K562 (cell line): ENCODE results near the gene TMEM208. TPM values are rescaled to one million over a fixed set of nuclear protein-coding genes. Genes with fewer than 3 reads are reported as not detected.

Source experiments
- BRF2 ChIP-seq: IDR thresholded peaks from 3 replicates; pipeline ENCODE4 v1.6.1; 2011; ENCODE audit warnings: borderline replicate concordance, mild to moderate bottlenecking; ENCODE audit not compliant: insufficient read length, insufficient read depth
- CBFA2T2 ChIP-seq: fragments of 450-650 bp; conservative IDR thresholded peaks from 2 replicates; pipeline ENCODE4 v1.6.1; 2017; ENCODE audit warnings: mild to moderate bottlenecking
- CHD1 ChIP-seq: fragments of 200-600 bp; sonication (generic); IDR thresholded peaks from one replicate; pipeline ENCODE4 v1.6.1; 2012; ENCODE audit warnings: mild to moderate bottlenecking, moderate library complexity, low read length, inconsistent platforms
- CREBBP ChIP-seq: IDR thresholded peaks from one replicate; pipeline ENCODE4 v1.6.1; 2012; ENCODE audit warnings: low read depth, mild to moderate bottlenecking, control low read depth, inconsistent platforms, low read length
- E2F3 ChIP-seq: fragments of 250-450 bp; sonication (Bioruptor Pico); IDR thresholded peaks from 2 replicates; pipeline ENCODE4 v1.4.0; 2020; ENCODE audit warnings: mild to moderate bottlenecking
- ELF1 ChIP-seq: fragments of 200-800 bp; sonication (Bioruptor generic); IDR thresholded peaks from 2 replicates; pipeline ENCODE4 v1.6.1; 2016; ENCODE audit warnings: missing genetic modification characterization, missing compliant biosample characterization
- FOXK1 ChIP-seq: sonication (generic); formaldehyde crosslinking; IDR thresholded peaks from 2 replicates; pipeline ENCODE4 v1.8.0; 2022; ENCODE audit warnings: missing genetic modification reagents, mild to moderate bottlenecking, borderline replicate concordance
- GMEB1 ChIP-seq: fragments of 250-450 bp; sonication (Bioruptor Pico); IDR thresholded peaks from 2 replicates; pipeline ENCODE4 v1.4.0; 2020; ENCODE audit warnings: mild to moderate bottlenecking
- GTF2B ChIP-seq: IDR thresholded peaks from 2 replicates; pipeline ENCODE4 v1.6.1; 2011; ENCODE audit not compliant: insufficient read length; ENCODE audit errors: extremely low read depth
- HNRNPK ChIP-seq: fragments of 200-400 bp; formaldehyde crosslinking; IDR thresholded peaks from one replicate; pipeline ENCODE4 v1.6.1; 2018; ENCODE audit warnings: mild to moderate bottlenecking, low read depth, low read length; ENCODE audit not compliant: poor library complexity, severe bottlenecking
- HSF4 ChIP-seq: fragments of 250-450 bp; sonication (Bioruptor Pico); IDR thresholded peaks from 2 replicates; pipeline ENCODE4 v2.1.2; 2022; ENCODE audit warnings: mild to moderate bottlenecking, moderate library complexity, borderline replicate concordance
- L3MBTL2 ChIP-seq: fragments of 450-650 bp; IDR thresholded peaks from 2 replicates; pipeline ENCODE4 v1.6.1; 2016; ENCODE audit warnings: mild to moderate bottlenecking, moderate library complexity
- MTA2 ChIP-seq: fragments of 450-650 bp; IDR thresholded peaks from 2 replicates; pipeline ENCODE4 v1.6.1; 2016; ENCODE audit warnings: low read depth
- NELFE ChIP-seq: IDR thresholded peaks from 2 replicates; pipeline ENCODE4 v1.6.1; 2011; ENCODE audit warnings: mild to moderate bottlenecking; ENCODE audit not compliant: insufficient read depth, insufficient read length
- NFE2 ChIP-seq: IDR thresholded peaks from 2 replicates; pipeline ENCODE4 v1.6.1; 2014; ENCODE audit warnings: antibody characterized with exemption, low read depth
- NR3C1 ChIP-seq: sonication (generic); formaldehyde crosslinking; IDR thresholded peaks from 2 replicates; pipeline ENCODE4 v1.8.1; 2022; ENCODE audit warnings: missing genetic modification reagents
- POLR3G ChIP-seq: IDR thresholded peaks from 2 replicates; pipeline ENCODE4 v1.6.1; 2011; ENCODE audit not compliant: insufficient read length, insufficient replicate concordance; ENCODE audit errors: extremely low read depth
- RB1 ChIP-seq: fragments of 450-650 bp; IDR thresholded peaks from 2 replicates; pipeline ENCODE4 v1.6.1; 2017; ENCODE audit warnings: low read depth, mild to moderate bottlenecking
- RBM15 ChIP-seq: fragments of 200-400 bp; formaldehyde crosslinking; IDR thresholded peaks from 2 replicates; pipeline ENCODE4 v1.6.1; 2018; ENCODE audit warnings: mild to moderate bottlenecking, low read length, moderate library complexity; ENCODE audit not compliant: insufficient read depth
- RBM25 ChIP-seq: fragments of 200-400 bp; formaldehyde crosslinking; IDR thresholded peaks from 2 replicates; pipeline ENCODE4 v1.6.1; 2018; ENCODE audit warnings: low read length, low read depth, moderate library complexity; ENCODE audit not compliant: severe bottlenecking
- RHOXF2B ChIP-seq: fragments of 250-450 bp; sonication (Bioruptor Pico); conservative IDR thresholded peaks from 2 replicates; pipeline ENCODE4 v1.5.1; 2021
- SAFB2 ChIP-seq: fragments of 200-400 bp; formaldehyde crosslinking; IDR thresholded peaks from 2 replicates; pipeline ENCODE4 v1.6.1; 2018; ENCODE audit warnings: borderline replicate concordance, low read length, low read depth, moderate library complexity; ENCODE audit not compliant: severe bottlenecking
- SAP30 ChIP-seq: fragments of 200-600 bp; sonication (generic); IDR thresholded peaks from 2 replicates; pipeline ENCODE4 v1.6.1; 2012; ENCODE audit warnings: borderline replicate concordance, low read depth, mild to moderate bottlenecking, moderate library complexity, low read length, control low read depth, inconsistent platforms; ENCODE audit not compliant: insufficient read depth, poor library complexity, severe bottlenecking
- SNIP1 ChIP-seq: fragments of 450-650 bp; IDR thresholded peaks from 2 replicates; pipeline ENCODE4 v1.7.1; 2017; ENCODE audit warnings: low read depth, mild to moderate bottlenecking
- ZC3H11A ChIP-seq: IDR thresholded peaks from 2 replicates; pipeline ENCODE4 v1.6.1; 2012; ENCODE audit warnings: low read depth, low read length, improper control_type of control experiment
- ZFPM2 ChIP-seq: fragments of 250-450 bp; sonication (Bioruptor Pico); IDR thresholded peaks from 2 replicates; pipeline ENCODE4 v1.5.1; 2022; ENCODE audit warnings: mild to moderate bottlenecking
- ZNF212 ChIP-seq: fragments of 450-650 bp; formaldehyde crosslinking; IDR thresholded peaks from 2 replicates; pipeline ENCODE4 v1.4.0; 2020; ENCODE audit warnings: mild to moderate bottlenecking
- ZNF551 ChIP-seq: fragments of 250-450 bp; sonication (Bioruptor Pico); IDR thresholded peaks from 2 replicates; pipeline ENCODE4 v1.5.0; 2021; ENCODE audit warnings: mild to moderate bottlenecking, moderate library complexity
- ZNF717 ChIP-seq: fragments of 250-450 bp; sonication (Bioruptor Pico); IDR thresholded peaks from 2 replicates; pipeline ENCODE4 v1.5.0; 2021
- polyA plus RNA-seq, 8 experiments: library from polyadenylated mRNA; depleted of rRNA in 4 of 8; stranded (reverse) in 5 of 8; unstranded in 3 of 8; fragments of >200 nt; fragmentation: Nextera tagmentation in 2 of 8; fragmentation: Illumina TruSeq in 1 of 8; extraction: Ambion mirVana in 2 of 8; extraction: Trizol in 1 of 8; gene quantifications; 2 replicates each; pipeline versions ENCODE4 v1.2.1 to v1.2.3, GENCODE V29; 2011 to 2014; ENCODE audit warnings: inconsistent platforms in 1 of 8, missing spikeins in 1 of 8
- total RNA-seq, 7 experiments: library from RNA; depleted of rRNA in 6 of 7; stranded (reverse); fragments of >200 nt in 6 of 7; fragmentation: Illumina TruSeq in 2 of 7; extraction: Trizol in 2 of 7; gene quantifications; 2 replicates each; pipeline versions ENCODE4 v1.2.1 to v1.2.3, GENCODE V29; 2011 to 2021; ENCODE audit warnings: low replicate concordance in 1 of 7

Gene TMEM208
- total and polyA plus RNA-seq, 9 of the 15 experiments (the other 6 are each of a cell fraction or from before 2014, with no cell fraction given) = 31.8 to 239 (median 54.3) TPM

- no peak for TF ChIP-seq SAFB2
- TF ChIP-seq SNIP1 = no peak
- TF ChIP-seq ZC3H11A = no peak
- no peak for TF ChIP-seq FOXK1 (CRISPR knock-in tag)
- TF ChIP-seq POLR3G = no peak
- no peak for TF ChIP-seq GTF2B
- no peak for TF ChIP-seq NELFE
- no peak for TF ChIP-seq ZNF717 (CRISPR knock-in tag)
- no peak for TF ChIP-seq HSF4
- TF ChIP-seq ZNF551 (CRISPR knock-in tag) = no peak
- no peak for TF ChIP-seq BRF2
- no peak; the same call in 1 of the 2 replicates for TF ChIP-seq RB1
- TF ChIP-seq RBM15 = no peak
- TF ChIP-seq CHD1 = no peak
- peak; percentile 87 for TF ChIP-seq CBFA2T2
- no peak for TF ChIP-seq CREBBP
- no peak for TF ChIP-seq GMEB1 (CRISPR knock-in tag)
- no peak for TF ChIP-seq RHOXF2B
- TF ChIP-seq ZNF212 (CRISPR knock-in tag) = no peak
- TF ChIP-seq L3MBTL2 = peak; percentile 88
- no peak for TF ChIP-seq HNRNPK
- TF ChIP-seq E2F3 (CRISPR knock-in tag) = no peak
- no peak for TF ChIP-seq ELF1
- no peak for TF ChIP-seq SAP30
- no peak for TF ChIP-seq ZFPM2 (CRISPR knock-in tag)
- TF ChIP-seq NR3C1 (CRISPR knock-in tag) = no peak
- peak; percentile 64; the same call in 1 of the 2 replicates for TF ChIP-seq NFE2
- peak; percentile 74 for TF ChIP-seq MTA2
- TF ChIP-seq RBM25 = no peak
These were observed 41.2 kb downstream of the TMEM208 start (continued) for GRCh38 chr16:67268136-67268579.
